ENCODE results near the gene ARIH2.
"Not testable (repeated sequence)": the region's sequence is repeated elsewhere in the genome, so short reads cannot be mapped to it uniquely, and the experiment has no call there.

The ARIH2 gene

GRCh38 chr3:49004352-49005302 is 86.0 kb downstream of the ARIH2 start:
- DNase-seq = peak in 1 of 3 donors; percentile 30

DNA sequence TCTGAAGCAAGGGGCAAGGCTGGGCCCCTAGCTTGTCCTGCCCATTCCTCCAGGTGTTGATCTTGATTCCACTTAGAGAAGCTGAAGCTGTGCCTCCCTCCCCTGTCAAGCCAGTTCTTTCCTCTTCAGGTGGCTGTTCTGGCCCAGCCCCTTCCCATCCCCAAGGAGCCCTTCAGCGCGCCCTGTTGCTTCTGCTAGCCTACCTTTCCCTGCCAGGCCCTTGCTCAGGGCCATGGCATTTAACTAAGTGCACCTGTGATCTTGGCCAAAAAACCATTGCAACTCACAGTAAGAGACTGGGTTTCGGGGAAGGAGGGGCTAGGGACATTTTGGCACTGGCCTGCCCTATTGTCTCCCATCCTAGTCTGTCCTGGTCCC is 86.7 kb downstream of the ARIH2 start:
- DNase-seq = no peak

GRCh38 chr3:49005998-49006397 is 87.4 kb downstream of the ARIH2 start:
- DNase-seq = no peak

GRCh38 chr3:49006408-49007067 is 87.9 kb downstream of the ARIH2 start:
- peak; percentile 41 to 60 (median 44) for DNase-seq

DNA sequence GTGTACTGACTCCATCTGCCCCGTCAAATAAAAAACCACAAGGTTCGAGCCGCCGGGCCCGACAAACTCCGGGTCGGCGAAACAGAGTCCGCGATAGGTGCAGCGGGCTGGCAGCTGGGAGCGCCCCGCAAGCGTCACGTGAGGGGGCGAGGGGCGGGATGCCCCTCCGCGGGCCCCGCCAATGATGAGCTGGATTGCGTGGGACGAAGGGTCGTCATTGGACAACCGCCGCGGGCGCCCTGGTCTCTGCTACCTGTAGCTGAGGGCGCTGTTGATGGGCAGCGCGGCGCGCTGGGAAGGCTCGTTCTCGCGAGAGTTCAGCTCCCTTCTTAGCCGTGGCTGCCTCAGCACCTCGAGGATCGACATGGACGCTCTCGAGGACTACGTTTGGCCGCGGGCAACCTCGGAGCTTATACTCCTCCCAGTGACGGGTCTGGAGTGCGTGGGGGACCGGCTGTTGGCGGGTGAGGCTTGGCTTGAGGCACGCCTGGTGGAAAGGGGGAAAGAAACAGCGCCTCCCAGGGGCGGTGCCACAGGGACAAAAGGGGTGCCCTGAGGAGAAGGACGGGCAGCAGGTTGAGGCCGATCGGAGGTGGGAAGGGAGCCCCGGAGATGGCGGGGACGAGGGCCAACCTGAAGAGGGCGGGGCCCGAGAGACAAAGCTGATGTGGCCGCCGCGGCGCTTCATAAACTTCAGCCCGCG is 88.6 kb downstream of the ARIH2 start, which contains the start of gene WDR6:
Gene WDR6, plus strand, starts transcription at position 324 of the 703 bp plus-strand sequence. Its CDS starts 41 bp downstream, at position 365.
- DNase-seq = peak; percentile 94 to 97 (median 94)

DNA sequence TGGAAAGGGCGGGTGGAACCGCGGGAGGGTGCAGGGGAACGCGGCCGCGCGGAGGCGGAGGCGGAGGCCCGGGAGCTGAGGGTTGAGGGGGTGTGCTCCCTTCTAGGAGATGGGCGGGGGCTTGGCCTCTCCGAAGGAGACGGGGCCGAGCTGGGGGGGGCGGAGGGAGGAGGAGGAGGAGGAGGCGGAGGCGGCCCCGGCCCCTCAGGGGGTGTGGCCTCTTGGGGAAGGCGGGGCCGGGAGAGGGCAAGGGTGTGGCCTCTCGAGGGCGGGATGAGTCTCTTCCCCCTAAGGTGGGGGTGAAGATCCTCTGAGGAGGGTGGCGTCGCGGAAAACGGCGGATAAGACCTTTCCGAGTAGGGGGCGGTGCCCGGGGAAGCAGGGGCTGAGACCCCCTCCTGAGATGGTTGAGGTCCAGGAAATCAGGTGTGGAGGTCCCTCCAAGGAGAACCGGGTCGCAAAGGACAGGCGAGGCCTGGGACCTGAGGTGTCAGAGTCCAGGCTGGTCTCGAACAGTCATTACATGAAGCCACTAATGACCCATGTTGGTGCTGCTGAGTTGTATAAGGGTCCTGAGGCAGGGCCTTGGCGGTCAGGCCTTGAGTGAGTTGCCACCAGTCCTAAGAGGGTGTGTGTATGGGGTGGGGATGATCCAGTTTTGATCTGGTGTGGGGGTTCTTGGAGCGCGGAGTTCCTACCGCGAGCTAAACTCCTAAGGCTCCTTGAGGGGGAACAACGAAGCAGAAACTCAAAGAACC is 89.3 kb downstream of the ARIH2 start:
- peak; percentile 77 to 93 (median 86) for DNase-seq

- not testable (repeated sequence) for DNase-seq
These were observed 90.0 kb downstream of the ARIH2 start for GRCh38 chr3:49008627-49009026.

GRCh38 chr3:49009396-49009795 is 90.8 kb downstream of the ARIH2 start:
- DNase-seq = no peak

- no peak for DNase-seq
These were observed 93.9 kb downstream of the ARIH2 start for GRCh38 chr3:49012441-49013017.

DNA sequence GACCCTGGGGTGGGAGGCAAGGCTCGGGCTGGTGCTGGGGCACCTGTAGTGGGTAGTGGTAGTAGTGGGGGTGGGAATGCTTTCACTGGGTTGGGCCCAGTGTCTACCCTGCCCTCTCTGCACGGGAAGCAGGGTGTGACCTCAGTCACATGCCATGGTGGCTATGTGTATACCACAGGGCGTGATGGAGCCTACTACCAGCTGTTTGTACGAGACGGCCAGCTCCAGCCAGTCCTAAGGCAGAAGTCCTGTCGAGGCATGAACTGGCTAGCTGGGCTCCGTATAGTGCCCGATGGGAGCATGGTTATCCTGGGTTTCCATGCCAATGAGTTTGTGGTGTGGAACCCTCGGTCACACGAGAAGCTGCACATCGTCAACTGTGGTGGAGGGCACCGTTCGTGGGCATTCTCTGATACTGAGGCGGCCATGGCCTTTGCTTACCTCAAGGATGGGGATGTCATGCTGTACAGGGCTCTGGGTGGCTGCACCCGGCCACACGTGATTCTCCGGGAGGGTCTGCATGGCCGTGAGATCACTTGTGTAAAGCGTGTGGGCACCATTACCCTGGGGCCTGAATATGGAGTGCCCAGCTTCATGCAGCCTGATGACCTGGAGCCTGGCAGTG is 94.6 kb downstream of the ARIH2 start:
- DNase-seq = no peak

DNA sequence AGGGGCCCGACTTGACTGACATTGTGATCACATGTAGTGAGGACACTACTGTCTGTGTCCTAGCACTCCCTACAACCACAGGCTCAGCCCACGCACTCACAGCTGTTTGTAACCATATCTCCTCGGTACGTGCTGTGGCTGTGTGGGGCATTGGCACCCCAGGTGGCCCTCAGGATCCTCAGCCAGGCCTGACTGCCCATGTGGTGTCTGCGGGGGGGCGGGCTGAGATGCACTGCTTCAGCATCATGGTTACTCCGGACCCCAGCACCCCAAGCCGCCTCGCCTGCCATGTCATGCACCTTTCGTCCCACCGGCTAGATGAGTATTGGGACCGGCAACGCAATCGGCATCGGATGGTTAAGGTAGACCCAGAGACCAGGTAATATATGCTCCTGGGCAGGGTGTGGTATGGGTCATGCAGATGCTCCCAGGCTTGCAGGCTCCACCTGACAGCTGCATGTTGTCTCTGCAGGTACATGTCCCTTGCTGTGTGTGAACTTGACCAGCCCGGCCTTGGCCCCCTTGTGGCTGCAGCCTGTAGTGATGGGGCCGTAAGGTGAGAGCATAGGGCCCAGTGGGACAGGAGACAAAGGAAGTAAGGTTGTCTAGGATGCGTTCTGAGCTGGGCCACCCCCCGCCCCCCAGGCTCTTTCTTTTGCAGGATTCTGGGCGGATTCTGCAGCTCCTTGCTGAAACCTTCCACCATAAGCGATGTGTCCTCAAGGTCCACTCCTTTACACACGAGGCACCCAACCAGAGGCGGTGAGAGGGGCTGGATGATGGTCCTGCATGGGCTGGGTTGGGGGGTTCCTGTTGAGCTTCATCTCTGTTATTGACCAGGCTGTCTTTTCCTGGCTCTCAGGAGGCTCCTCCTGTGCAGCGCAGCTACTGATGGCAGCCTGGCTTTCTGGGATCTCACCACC is 95.4 kb downstream of the ARIH2 start:
- DNase-seq = peak; percentile 56 to 74 (median 60)

DNA sequence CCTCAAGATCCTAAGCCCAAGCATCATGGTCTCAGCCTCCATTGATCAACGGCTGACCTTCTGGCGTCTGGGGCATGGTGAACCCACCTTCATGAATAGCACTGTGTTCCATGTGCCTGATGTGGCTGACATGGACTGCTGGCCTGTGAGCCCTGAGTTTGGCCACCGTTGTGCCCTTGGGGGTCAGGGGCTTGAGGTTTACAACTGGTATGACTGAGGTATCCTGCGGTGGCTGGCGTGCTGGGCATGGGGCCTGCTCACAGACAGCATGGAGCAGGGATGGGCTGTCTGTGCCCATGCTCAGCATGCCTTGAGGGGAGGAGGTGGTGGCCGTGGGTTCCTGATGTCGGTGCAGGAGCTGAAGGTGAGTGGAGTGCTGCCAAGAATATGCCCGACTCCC is 96.4 kb downstream of the ARIH2 start:
- DNase-seq = no peak

DNA sequence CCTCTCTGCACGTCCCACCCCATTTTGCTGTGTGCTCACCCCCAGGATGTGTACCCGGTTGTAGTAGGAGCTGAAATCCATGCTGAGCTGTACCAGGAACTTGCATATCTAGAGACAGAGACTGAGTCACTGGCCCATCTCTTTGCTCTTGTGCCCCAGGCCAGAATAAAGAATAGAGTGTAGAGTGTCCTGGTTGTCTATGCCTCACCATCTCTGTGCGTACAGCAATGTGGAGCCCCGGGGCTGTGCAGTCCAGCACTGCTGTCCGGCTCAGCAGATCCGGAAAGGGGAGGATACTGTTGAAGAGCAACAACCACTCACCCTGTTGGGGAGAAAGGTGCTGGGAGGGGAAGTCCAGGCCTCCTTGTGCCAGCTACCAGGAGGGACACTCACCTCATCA is 97.1 kb downstream of the ARIH2 start:
- no peak for DNase-seq

DNA sequence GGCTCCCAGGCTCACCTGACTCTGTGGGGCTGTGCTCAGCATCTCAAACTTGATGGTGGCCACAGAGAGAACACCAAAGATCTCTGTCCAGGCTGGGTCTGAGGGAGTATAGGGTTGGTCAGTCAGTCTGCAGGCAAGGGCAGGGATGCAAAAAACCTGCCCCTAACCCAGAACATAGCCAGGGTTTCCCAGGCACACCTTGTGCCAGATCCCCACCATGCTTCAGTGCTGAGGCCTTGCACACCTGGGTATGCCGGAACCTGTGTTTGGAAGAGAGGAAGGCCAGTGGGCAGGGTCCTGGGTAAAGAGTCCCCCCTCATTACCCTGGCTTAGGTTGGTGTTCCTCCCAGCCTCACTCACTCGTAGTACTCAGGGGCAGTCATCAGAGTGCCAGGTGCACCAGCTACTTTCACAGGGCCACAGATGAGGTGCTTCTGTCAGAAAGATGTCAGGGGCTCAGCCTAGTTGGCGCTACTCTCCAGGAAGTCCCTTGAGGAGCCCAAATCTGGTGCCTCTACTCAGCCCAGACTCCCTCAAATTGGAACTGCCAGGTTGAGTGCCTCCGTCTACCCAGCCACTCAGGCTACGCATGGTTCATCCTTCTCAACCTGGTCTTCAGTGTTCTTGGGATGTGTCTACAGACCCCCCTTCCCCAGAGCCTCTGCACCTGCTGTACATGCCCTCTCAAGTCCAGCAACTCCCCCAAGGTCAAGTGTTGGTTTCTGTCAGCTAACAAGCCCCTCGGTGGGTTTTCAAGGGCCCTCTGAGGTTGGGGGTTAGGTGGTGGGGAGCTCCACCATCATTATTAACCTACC is 98.0 kb downstream of the ARIH2 start:
- no peak for DNase-seq

- peak in 1 of 3 donors; percentile 19 for DNase-seq
These were observed 98.8 kb downstream of the ARIH2 start for GRCh38 chr3:49017229-49017970.

GRCh38 chr3:49017971-49018706 is 99.5 kb downstream of the ARIH2 start, which contains the start of gene DALRD3:
TSS of gene DALRD3 (minus strand) at chr3:49018580. CDS start at chr3:49018564, 16 bp downstream.
- peak; percentile 47 to 69 (median 67) for DNase-seq

- DNase-seq = peak in 1 of 3 donors; percentile 15
These were observed 100.0 kb downstream of the ARIH2 start for GRCh38 chr3:49018707-49019006.

DNA sequence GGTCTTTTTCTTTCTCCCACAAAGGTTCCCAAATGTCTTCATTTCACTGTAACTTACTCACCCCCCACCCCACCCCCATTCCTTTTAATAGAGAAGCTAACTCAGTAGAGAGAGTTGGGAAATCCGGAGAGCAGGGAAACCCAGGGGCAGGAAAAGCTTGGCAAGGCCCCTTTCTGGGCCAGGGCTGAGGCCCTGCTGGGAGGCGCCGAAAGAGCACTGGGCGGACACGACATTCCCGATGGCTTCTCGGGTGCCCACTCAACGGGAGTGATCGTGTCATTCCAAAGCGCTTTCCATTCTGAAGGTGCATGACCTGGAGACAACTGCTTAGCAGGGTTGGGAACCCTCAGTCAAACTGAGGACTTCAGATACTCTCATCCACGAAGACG is 101.3 kb downstream of the ARIH2 start:
- peak; percentile 87 to 89 (median 88) for DNase-seq
